NCI-H2196 (cell line): ENCODE data around the gene LIX1L.
"Not testable (repeated sequence)": the region's sequence is repeated elsewhere in the genome, so short reads cannot be mapped to it uniquely, and the experiment has no call there.

Experiments used
- DNase-seq: peaks from one replicate; lab custom pipeline; 2025; ENCODE audit not compliant: unreplicated experiment; lab: John Stamatoyannopoulos, UW

LIX1L gene

DNA sequence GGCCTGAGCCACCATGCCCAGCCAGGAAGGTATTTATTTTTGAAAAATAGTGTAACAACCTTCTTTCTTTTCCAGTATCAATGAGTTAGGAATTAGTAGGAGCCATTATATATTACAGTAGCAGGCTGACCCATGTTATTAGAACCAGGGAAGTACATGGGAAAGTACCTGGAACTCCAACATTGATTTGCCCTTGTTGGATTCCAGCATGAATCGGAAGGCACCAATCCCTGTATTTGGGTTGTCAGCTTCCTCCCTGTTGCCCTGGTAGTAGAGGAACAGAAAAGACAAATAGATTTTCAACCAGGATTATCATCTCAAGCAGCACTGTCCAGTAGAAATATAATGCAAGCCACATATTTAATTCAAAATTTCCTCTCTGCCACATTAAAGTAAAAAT lies 20.4 kb downstream of the LIX1L start:
- DNase-seq = no peak

- DNase-seq = no peak
These were observed 21.6 kb downstream of the LIX1L start for GRCh38 chr1:145936247-145936646.

GRCh38 chr1:145935708-145936107 lies 22.1 kb downstream of the LIX1L start:
- no peak for DNase-seq

DNA sequence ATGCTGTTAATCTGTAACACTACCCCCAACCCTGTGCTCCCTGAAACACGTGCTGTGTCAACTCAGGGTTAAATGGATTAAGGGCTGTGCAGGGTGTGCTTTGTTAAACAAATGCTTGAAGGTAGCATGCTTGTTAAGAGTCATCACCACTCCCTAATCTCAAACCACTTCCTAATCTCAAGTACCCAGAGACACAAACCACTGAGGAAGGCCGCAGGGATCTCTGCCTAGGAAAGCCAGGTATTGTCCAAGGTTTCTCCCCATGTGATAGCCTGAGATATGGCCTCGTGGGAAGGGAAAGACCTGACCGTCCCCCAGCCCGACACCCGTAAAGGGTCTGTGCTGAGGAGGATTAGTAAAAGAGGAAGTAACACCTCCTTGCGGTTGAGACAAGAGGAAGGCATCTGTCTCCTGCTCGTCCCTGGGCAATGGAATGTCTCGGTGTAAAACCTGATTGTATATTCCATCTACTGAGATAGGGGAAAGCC lies 25.3 kb downstream of the LIX1L start:
- not testable (repeated sequence) for DNase-seq

- no peak for DNase-seq
These were observed 29.7 kb downstream of the LIX1L start for GRCh38 chr1:145927916-145928643.

GRCh38 chr1:145927063-145927886 lies 30.5 kb downstream of the LIX1L start, which contains the start of gene RBM8A:
TSS of gene RBM8A (minus strand) at chr1:145927484. CDS start at chr1:145927426, 58 bp downstream.
- peak; percentile 95 for DNase-seq

- no peak for DNase-seq
These were observed 31.1 kb downstream of the LIX1L start for GRCh38 chr1:145926686-145927062.

GRCh38 chr1:145922266-145922665 lies 35.6 kb downstream of the LIX1L start:
- no peak for DNase-seq

GRCh38 chr1:145920297-145920696 lies 37.5 kb downstream of the LIX1L start:
- not testable (repeated sequence) for DNase-seq

- peak; percentile 48 for DNase-seq
These were observed 38.6 kb downstream of the LIX1L start for GRCh38 chr1:145918992-145919939.

- DNase-seq = peak; percentile 91
These were observed 39.4 kb downstream of the LIX1L start, which contains the start of gene PEX11B for GRCh38 chr1:145918144-145918991. TSS of gene PEX11B (minus strand) at chr1:145918717. CDS start at chr1:145918688, 29 bp downstream.

- DNase-seq = no peak
These were observed 40.2 kb downstream of the LIX1L start for GRCh38 chr1:145917595-145917994.

DNA sequence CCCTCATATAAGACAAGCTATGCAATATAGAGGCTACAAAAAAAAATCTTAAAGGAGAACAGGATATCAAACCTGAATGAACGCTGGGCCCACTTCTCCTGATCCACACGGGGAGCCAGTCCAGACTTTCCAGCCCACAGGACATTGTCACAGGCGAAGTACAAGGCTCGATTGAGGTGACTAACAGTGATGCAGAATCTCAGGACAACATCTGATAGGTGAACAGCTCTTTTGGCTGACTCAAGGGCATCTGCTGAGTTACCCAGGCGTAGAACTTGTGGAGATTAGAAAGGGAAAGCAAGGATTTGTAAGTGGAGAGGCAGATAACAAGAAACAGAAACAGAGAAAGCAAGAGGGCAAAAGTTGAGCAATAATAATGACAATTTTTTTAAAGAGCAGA lies 41.1 kb downstream of the LIX1L start:
- DNase-seq = no peak

- no peak for DNase-seq
These were observed 45.6 kb downstream of the LIX1L start for GRCh38 chr1:145912128-145912641.

- no peak for DNase-seq
These were observed 49.2 kb downstream of the LIX1L start for GRCh38 chr1:145908653-145909052.

- no peak for DNase-seq
These were observed 50.7 kb downstream of the LIX1L start for GRCh38 chr1:145906954-145907753.

DNA sequence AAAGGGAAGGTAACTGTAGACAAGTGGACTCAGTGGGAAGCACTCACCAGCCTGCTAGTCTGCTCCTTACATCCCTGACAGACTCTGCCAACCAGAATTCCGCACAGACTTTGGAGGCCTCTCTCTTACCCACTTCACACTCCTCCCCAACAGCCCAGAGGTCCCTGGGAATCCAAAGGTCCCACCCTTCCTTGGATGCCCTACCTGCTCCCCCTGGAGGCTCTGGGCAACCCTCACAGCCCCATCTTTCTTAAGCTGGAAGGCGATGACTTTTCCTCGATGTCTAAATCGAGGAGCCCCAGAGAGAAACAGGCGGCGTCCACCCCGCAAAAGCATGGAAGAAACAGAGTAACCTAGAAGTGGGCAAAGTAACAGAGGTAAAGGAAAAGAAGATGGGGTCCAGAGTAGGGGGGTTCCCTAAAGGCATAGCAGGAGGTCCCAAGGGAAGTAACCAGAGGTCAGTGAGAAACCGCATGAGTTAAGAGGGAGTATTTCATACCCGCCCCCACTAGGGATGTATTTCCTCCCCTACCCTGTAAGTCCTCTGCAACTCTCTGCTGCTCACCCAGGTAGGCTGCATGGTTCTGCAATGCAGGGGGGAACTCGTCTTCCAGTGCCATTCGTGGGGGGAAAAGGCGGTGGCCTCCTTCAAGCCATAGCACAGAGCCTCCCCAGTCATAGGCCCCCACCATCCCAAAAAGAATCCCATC lies 56.4 kb downstream of the LIX1L start:
- DNase-seq = no peak

DNA sequence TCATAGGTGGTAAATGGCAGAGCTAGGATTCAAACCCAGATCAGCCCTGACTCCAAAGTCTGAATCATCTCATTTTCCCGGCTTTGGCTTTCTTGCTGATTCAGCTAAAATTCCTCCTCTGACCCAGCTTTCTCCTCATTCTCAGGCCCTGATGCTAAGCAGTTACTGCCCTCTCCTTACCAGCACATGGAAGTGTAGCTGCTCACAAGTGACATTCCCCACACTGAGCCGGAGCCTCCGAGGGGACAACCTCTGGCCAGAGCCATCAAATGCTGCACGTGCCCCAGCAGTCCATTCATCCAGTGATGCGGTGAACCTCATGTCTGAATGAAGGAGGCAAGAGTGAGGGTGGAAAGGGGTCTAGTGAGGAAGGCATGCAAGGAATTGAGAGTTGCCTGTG lies 59.1 kb downstream of the LIX1L start:
- DNase-seq = no peak
